HG02884 (cell line): ENCODE data around the gene APOL6.

Experiments
- ATAC-seq: cut with Tn5 transposase; IDR thresholded peaks from one replicate; pipeline ENCODE4 v1.9.1; 2021; ENCODE audit warnings: mild to moderate bottlenecking, moderate library complexity; ENCODE audit not compliant: unreplicated experiment

The APOL6 gene

DNA sequence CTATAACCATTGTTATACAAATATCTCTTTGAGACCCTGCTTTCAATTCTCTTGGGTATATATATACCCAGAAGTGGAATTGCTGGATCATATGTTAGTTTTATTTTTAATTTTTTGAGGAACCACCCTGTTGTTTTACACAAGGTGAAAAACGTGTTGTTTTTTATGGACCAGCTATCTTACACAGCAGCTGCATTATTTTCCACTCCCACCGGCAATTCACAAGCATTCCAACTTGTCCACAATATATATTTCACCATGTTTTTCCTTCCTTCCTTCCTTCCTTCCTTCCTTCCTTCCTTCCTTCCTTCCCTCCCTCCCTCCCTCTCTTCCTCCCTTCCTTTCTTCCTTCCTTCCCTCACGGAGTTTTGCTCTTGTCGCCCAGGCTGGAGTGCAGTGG is 63.1 kb downstream of the APOL6 start:
- no peak for ATAC-seq

GRCh38 chr22:35712672-35713071 is 64.4 kb downstream of the APOL6 start:
- no peak for ATAC-seq

- no peak for ATAC-seq
These were observed 69.3 kb downstream of the APOL6 start, which contains the start of gene APOL5 for GRCh38 chr22:35717572-35717971. Gene APOL5 (plus strand): TSS chr22:35717872. CDS start chr22:35717872, 0 bp downstream.
